Mesodermal cell (in vitro differentiated cells): ENCODE measurements around the gene EHD3.

Experiments
- H3K27ac ChIP-seq: 2 replicates; pipeline ENCODE4 v1.7.0; 2013; ENCODE audit warnings: mild to moderate bottlenecking, low read depth, low read length, moderate library complexity; ENCODE audit not compliant: severe bottlenecking
- H3K36me3 ChIP-seq: 2 replicates; pipeline ENCODE4 v1.7.1; 2013; ENCODE audit warnings: mild to moderate bottlenecking, low read length, moderate library complexity; ENCODE audit not compliant: control insufficient read depth, insufficient read depth
- H3K4me1 ChIP-seq: one replicate; pipeline ENCODE4 v1.7.1; 2013; ENCODE audit warnings: mild to moderate bottlenecking, low read length; ENCODE audit not compliant: insufficient read depth, control insufficient read depth, poor library complexity, severe bottlenecking
- H3K4me3 ChIP-seq: 2 replicates; pipeline ENCODE4 v1.7.0; 2013; ENCODE audit warnings: low read length, control low read depth, mild to moderate bottlenecking; ENCODE audit not compliant: insufficient read depth, poor library complexity, severe bottlenecking; ENCODE audit errors: extremely low read depth
- H3K9me3 ChIP-seq: 2 replicates; pipeline ENCODE4 v1.7.1; 2013; ENCODE audit warnings: mild to moderate bottlenecking, low read length, moderate library complexity; ENCODE audit not compliant: control insufficient read depth
- WGBS, 2 experiments: methylation state at CpG; one replicate each; pipeline ENCODE4 v1.1.5; 2013; ENCODE audit warnings: missing lambda C conversion rate in 2 of 2; ENCODE audit not compliant: insufficient coverage in 2 of 2; 5-methylcytosine and 5-hydroxymethylcytosine counted together

EHD3 gene

GRCh38 chr2:31294196-31294595 is 60.2 kb downstream of the EHD3 start:
- Histone ChIP-seq H3K9me3 (peaks cover 3% of the 10 kb centered on the region), H3K4me1 (peaks cover 17% of the 10 kb centered on the region), H3K27ac (no peak overlapping the region), H3K4me3 (no peak overlapping the region), H3K36me3 (no peaks in the 10 kb centered on the region)
- 86 to 92% methylated on average over 1 of the region's 1 CpG for WGBS, 2 experiments

GRCh38 chr2:31296641-31297287 is 62.8 kb downstream of the EHD3 start:
- Histone ChIP-seq H3K4me1 (peaks cover 17% of the 10 kb centered on the region), H3K27ac (no peak overlapping the region), H3K4me3 (no peak overlapping the region), H3K9me3 (peaks cover under 1% of the 10 kb centered on the region), H3K36me3 (no peaks in the 10 kb centered on the region)
- 75 to 95% methylated on average over 4 to 5 of the region's 8 CpGs for WGBS, 2 experiments

GRCh38 chr2:31297751-31298150 is 63.8 kb downstream of the EHD3 start:
- Histone ChIP-seq H3K4me1 (peaks cover 17% of the 10 kb centered on the region), H3K27ac (no peak overlapping the region), H3K4me3 (no peak overlapping the region), H3K9me3 (no peaks in the 10 kb centered on the region), H3K36me3 (no peaks in the 10 kb centered on the region)
- WGBS, 2 experiments, result 83 to 89% methylated on average over 1 of the region's 1 CpG

- H3K36me3 ChIP-seq, result no peaks in the 10 kb centered on the region
- WGBS, 2 experiments, result 71 to 80% methylated on average over 1 to 2 of the region's 4 CpGs
- H3K9me3 ChIP-seq, result no peaks in the 10 kb centered on the region
- no peak overlapping the region for H3K4me3 ChIP-seq
- H3K27ac ChIP-seq, result no peak overlapping the region
- H3K4me1 ChIP-seq, result peaks cover 17% of the 10 kb centered on the region
Measured at GRCh38 chr2:31299547-31299946, 65.6 kb downstream of the EHD3 start.

GRCh38 chr2:31300309-31300708 is 66.4 kb downstream of the EHD3 start:
- no peaks in the 10 kb centered on the region for H3K9me3 ChIP-seq
- H3K4me1 ChIP-seq, result peaks cover 17% of the 10 kb centered on the region
- H3K27ac ChIP-seq, result no peak overlapping the region
- H3K36me3 ChIP-seq, result no peaks in the 10 kb centered on the region
- H3K4me3 ChIP-seq, result no peak overlapping the region

GRCh38 chr2:31302940-31303563 is 69.1 kb downstream of the EHD3 start:
- no peaks in the 10 kb centered on the region for H3K9me3 ChIP-seq
- H3K27ac ChIP-seq, result no peak overlapping the region
- H3K36me3 ChIP-seq, result no peaks in the 10 kb centered on the region
- 76 to 85% methylated on average over 5 to 7 of the region's 9 CpGs for WGBS, 2 experiments
- H3K4me3 ChIP-seq, result no peak overlapping the region
- peaks cover 1% of the 10 kb centered on the region for H3K4me1 ChIP-seq

- no peak overlapping the region for H3K4me3 ChIP-seq
- H3K9me3 ChIP-seq, result peaks cover 2% of the 10 kb centered on the region
- 100% methylated on average over 1 of the region's 2 CpGs for whole genome bisulfite sequencing, 2 experiments
- H3K36me3 ChIP-seq, result no peaks in the 10 kb centered on the region
- H3K27ac ChIP-seq, result no peak overlapping the region
- H3K4me1 ChIP-seq, result no peaks in the 10 kb centered on the region
Measured at GRCh38 chr2:31304816-31305215, 70.9 kb downstream of the EHD3 start.

GRCh38 chr2:31312898-31313297 is 78.9 kb downstream of the EHD3 start:
- no peak overlapping the region for H3K4me3 ChIP-seq
- H3K9me3 ChIP-seq, result peaks cover 4% of the 10 kb centered on the region
- H3K4me1 ChIP-seq, result no peaks in the 10 kb centered on the region
- H3K36me3 ChIP-seq, result no peaks in the 10 kb centered on the region
- no peak overlapping the region for H3K27ac ChIP-seq
- WGBS, 2 experiments, result 96% methylated on average over 2 of the region's 3 CpGs; no CpG with 5 or more reads in 1 of the 2 experiments

- H3K9me3 ChIP-seq, result peaks cover 2% of the 10 kb centered on the region
- no peak overlapping the region for H3K4me3 ChIP-seq
- H3K27ac ChIP-seq, result no peak overlapping the region
- H3K4me1 ChIP-seq, result peaks cover 7% of the 10 kb centered on the region
- WGBS, 2 experiments, result 100% methylated on average over 2 of the region's 2 CpGs; no CpG with 5 or more reads in 1 of the 2 experiments
- no peaks in the 10 kb centered on the region for H3K36me3 ChIP-seq
Measured at GRCh38 chr2:31314761-31315160, 80.8 kb downstream of the EHD3 start.

- 50 to 67% methylated on average over 2 to 3 of the region's 3 CpGs for whole genome bisulfite sequencing, 2 experiments
Measured at GRCh38 chr2:31317396-31317795, 83.4 kb downstream of the EHD3 start.

More at GRCh38 chr2:31317396-31317795, 83.4 kb downstream of the EHD3 start:
- Histone ChIP-seq H3K4me3 (no peak overlapping the region), H3K36me3 (no peaks in the 10 kb centered on the region), H3K4me1 (peaks cover 7% of the 10 kb centered on the region), H3K27ac (no peak overlapping the region), H3K9me3 (no peaks in the 10 kb centered on the region)
